Fibroblast of the conjunctiva (primary cell): ENCODE results near the gene DNAJB8.

Experiments
- DNase-seq: peaks from one replicate; pipeline ENCODE4 v3.0.0-alpha.2; 2010; ENCODE audit warnings: low read depth

DNAJB8 gene

GRCh38 chr3:128425142-128425845, 41.4 kb downstream of the DNAJB8 start:
- DNase-seq = no peak

GRCh38 chr3:128424508-128425069, 42.1 kb downstream of the DNAJB8 start:
- DNase-seq = no peak

GRCh38 chr3:128423525-128424147, 43.1 kb downstream of the DNAJB8 start:
- DNase-seq = no peak

GRCh38 chr3:128422762-128423524, 43.7 kb downstream of the DNAJB8 start:
- DNase-seq = no peak

GRCh38 chr3:128421966-128422365, 44.7 kb downstream of the DNAJB8 start:
- no peak for DNase-seq

- no peak for DNase-seq
These were observed 45.3 kb downstream of the DNAJB8 start for GRCh38 chr3:128421439-128421836.

GRCh38 chr3:128420720-128421438, 45.8 kb downstream of the DNAJB8 start:
- no peak for DNase-seq

- DNase-seq = no peak
These were observed 46.4 kb downstream of the DNAJB8 start for GRCh38 chr3:128420289-128420688.

GRCh38 chr3:128419311-128419710, 47.4 kb downstream of the DNAJB8 start:
- DNase-seq = no peak

- DNase-seq = no peak
These were observed 47.8 kb downstream of the DNAJB8 start for GRCh38 chr3:128418900-128419299.

GRCh38 chr3:128416578-128417211, 50.0 kb downstream of the DNAJB8 start:
- peak; percentile 14 for DNase-seq

GRCh38 chr3:128415773-128416577, 50.7 kb downstream of the DNAJB8 start:
- DNase-seq = no peak

GRCh38 chr3:128415200-128415772, 51.4 kb downstream of the DNAJB8 start:
- DNase-seq = no peak

GRCh38 chr3:128413413-128414205, 53.1 kb downstream of the DNAJB8 start:
- DNase-seq = no peak

- DNase-seq = no peak
These were observed 53.7 kb downstream of the DNAJB8 start for GRCh38 chr3:128413003-128413370.
